WERI-Rb-1 (cell line): Measurements from ENCODE around the gene MAPT.

ENCODE experiments used
- DNase-seq: peaks from one replicate; pipeline ENCODE4 v3.0.0-alpha.2; 2020
- H3K27ac ChIP-seq: fragments of 250-450 bp; sonication (Bioruptor Pico); 2 replicates; pipeline ENCODE4 v1.5.1; 2020; ENCODE audit warnings: mild to moderate bottlenecking, moderate library complexity
- H3K27me3 ChIP-seq: fragments of 250-450 bp; sonication (Bioruptor Pico); 2 replicates; pipeline ENCODE4 v1.5.1; 2021; ENCODE audit warnings: mild to moderate bottlenecking, low read depth, moderate library complexity; ENCODE audit not compliant: insufficient read depth, severe bottlenecking
- H3K36me3 ChIP-seq: fragments of 250-450 bp; sonication (Bioruptor Pico); 2 replicates; pipeline ENCODE4 v1.5.1; 2020; ENCODE audit warnings: mild to moderate bottlenecking, moderate library complexity
- H3K4me3 ChIP-seq: 2 replicates; pipeline ENCODE4 v1.5.1; 2011; ENCODE audit warnings: low read depth, mild to moderate bottlenecking, control low read depth, low read length
- H3K9me3 ChIP-seq: fragments of 250-450 bp; sonication (Bioruptor Pico); 2 replicates; pipeline ENCODE4 v1.5.1; 2021; ENCODE audit warnings: mild to moderate bottlenecking, moderate library complexity; ENCODE audit not compliant: severe bottlenecking
- TF ChIP-seq, protein P1 (sequence below): IDR thresholded peaks from 2 replicates; pipeline ENCODE4 v1.5.1; 2011; ENCODE audit warnings: low read depth, mild to moderate bottlenecking, control low read depth, inconsistent platforms, low read length

Gene MAPT

DNA sequence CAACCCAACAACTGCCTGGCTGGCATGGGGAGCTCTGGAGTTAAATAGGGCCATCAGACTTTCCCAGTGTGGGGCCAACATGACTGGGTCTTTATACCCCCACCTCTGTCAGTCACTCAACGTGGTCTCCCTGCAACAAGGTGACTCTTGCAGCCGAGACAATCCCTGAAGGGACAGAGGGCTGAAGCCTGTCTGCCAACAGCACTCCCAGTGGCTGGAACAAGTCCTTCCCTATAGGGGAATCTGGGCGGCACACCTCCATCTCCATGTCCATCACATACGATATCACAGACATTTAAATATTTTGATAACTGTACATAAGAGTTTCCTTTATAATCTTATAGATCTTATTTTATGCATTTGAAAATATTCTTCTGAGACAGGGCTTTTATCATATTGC lies 4.8 kb upstream of the MAPT start:
- Histone ChIP-seq H3K9me3 (peaks cover 1% of the 10 kb centered on the region), H3K27ac (no peak overlapping the region), H3K4me3 (no peak overlapping the region), H3K27me3 (no peaks in the 10 kb centered on the region), H3K36me3 (no peaks in the 10 kb centered on the region; the same call in 1 of the 2 replicates)
- TF ChIP-seq, protein P1, sequence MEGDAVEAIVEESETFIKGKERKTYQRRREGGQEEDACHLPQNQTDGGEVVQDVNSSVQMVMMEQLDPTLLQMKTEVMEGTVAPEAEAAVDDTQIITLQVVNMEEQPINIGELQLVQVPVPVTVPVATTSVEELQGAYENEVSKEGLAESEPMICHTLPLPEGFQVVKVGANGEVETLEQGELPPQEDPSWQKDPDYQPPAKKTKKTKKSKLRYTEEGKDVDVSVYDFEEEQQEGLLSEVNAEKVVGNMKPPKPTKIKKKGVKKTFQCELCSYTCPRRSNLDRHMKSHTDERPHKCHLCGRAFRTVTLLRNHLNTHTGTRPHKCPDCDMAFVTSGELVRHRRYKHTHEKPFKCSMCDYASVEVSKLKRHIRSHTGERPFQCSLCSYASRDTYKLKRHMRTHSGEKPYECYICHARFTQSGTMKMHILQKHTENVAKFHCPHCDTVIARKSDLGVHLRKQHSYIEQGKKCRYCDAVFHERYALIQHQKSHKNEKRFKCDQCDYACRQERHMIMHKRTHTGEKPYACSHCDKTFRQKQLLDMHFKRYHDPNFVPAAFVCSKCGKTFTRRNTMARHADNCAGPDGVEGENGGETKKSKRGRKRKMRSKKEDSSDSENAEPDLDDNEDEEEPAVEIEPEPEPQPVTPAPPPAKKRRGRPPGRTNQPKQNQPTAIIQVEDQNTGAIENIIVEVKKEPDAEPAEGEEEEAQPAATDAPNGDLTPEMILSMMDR: peak; percentile 73
- DNase-seq: peak; percentile 41

DNA sequence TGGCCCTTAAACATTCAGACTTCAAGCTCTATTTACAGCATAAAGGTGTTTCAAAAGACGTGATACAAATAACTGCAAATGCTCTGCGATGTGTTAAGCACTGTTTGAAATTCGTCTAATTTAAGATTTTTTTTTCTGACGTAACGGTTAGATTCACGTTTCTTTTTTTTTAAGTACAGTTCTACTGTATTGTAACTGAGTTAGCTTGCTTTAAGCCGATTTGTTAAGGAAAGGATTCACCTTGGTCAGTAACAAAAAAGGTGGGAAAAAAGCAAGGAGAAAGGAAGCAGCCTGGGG lies 681 bp upstream of the MAPT start:
- DNase-seq: no peak
- Histone ChIP-seq H3K4me3 (peak overlapping the region; percentile 42), H3K27ac (peak overlapping the region; percentile 85), H3K9me3 (no peaks in the 10 kb centered on the region), H3K36me3 (no peaks in the 10 kb centered on the region; the same call in 1 of the 2 replicates), H3K27me3 (peaks cover 3% of the 10 kb centered on the region)
- TF ChIP-seq, protein P1: no peak

DNA sequence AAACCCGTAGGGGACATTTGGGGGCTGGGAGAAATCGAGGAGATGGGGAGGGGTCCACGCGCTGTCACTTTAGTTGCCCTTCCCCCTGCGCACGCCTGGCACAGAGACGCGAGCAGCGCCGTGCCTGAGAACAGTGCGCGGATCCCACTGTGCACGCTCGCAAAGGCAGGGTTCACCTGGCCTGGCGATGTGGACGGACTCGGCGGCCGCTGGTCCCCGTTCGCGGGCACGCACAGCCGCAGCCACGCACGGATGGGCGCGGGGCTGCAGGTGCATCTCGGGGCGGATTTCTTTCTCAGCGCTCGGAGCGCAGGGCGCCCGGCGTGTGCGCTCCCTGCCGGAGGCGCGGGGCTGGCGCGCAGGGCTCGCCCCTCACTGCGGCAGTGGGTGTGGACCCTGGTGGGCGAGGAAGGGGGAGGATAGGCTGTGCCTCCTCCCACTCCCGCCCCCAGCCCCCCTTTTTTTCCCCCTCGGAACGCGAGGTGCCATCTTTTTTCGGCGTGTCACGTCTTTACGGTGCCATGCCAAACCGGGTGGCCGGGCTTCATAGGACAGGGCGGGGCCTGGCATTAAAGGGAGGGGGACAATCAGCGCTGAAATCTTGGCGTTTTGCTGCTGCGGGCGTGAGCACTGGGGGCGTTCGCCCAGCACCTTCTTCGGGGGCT lies 1.1 kb downstream of the MAPT start:
- no peaks in the 10 kb centered on the region for H3K9me3 ChIP-seq
- TF ChIP-seq, protein P1: peak; percentile 56
- H3K27me3 ChIP-seq: peaks cover 3% of the 10 kb centered on the region
- peak overlapping the region; percentile 92 for H3K4me3 ChIP-seq
- H3K36me3 ChIP-seq: no peaks in the 10 kb centered on the region; the same call in 1 of the 2 replicates
- DNase-seq: peak; percentile 55
- H3K27ac ChIP-seq: no peak overlapping the region

DNA sequence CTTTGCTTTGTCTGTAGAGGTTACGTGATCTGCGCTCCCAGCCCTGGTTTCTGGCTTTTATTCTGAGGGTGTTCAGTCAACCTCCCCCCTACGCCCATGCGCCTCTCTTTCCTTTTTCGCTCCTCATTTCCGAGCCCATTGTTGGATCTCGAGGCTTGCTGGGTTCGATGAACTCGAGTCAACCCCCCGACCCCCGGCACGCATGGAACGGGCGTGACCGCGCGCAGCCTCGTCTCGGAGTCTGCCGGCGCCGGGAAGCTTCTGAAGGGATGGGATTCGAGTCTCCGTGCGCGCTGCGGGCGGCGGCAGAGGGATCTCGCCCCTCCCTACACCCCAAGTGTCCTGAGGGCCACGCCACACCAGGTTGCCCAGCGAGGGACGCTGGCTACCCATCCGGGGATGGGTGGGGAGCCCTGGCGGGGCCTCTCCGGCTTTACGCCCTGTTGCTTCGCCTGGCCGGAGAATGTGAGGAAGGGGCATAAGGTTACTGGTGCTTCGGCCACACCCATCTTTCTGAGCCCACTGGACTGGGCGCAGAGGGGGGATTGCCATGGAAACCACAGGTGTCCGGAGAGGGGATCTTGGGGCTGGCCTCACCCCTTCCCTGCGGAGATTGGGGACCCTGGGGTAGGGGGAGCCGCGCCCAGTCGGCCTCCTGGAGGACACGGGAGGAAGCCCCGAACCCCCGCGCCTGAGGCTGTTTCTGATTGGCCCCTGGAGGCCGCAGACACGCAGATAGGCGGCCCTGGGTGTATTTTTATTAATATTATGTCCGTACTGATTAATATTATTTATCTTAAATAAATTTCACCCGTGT lies 1.8 kb downstream of the MAPT start:
- H3K36me3 ChIP-seq: no peaks in the 10 kb centered on the region; the same call in 1 of the 2 replicates
- no peaks in the 10 kb centered on the region for H3K9me3 ChIP-seq
- TF ChIP-seq, protein P1: no peak
- H3K4me3 ChIP-seq: peak overlapping the region; percentile 92
- DNase-seq: no peak
- no peak overlapping the region for H3K27ac ChIP-seq
- H3K27me3 ChIP-seq: peaks cover 3% of the 10 kb centered on the region

DNA sequence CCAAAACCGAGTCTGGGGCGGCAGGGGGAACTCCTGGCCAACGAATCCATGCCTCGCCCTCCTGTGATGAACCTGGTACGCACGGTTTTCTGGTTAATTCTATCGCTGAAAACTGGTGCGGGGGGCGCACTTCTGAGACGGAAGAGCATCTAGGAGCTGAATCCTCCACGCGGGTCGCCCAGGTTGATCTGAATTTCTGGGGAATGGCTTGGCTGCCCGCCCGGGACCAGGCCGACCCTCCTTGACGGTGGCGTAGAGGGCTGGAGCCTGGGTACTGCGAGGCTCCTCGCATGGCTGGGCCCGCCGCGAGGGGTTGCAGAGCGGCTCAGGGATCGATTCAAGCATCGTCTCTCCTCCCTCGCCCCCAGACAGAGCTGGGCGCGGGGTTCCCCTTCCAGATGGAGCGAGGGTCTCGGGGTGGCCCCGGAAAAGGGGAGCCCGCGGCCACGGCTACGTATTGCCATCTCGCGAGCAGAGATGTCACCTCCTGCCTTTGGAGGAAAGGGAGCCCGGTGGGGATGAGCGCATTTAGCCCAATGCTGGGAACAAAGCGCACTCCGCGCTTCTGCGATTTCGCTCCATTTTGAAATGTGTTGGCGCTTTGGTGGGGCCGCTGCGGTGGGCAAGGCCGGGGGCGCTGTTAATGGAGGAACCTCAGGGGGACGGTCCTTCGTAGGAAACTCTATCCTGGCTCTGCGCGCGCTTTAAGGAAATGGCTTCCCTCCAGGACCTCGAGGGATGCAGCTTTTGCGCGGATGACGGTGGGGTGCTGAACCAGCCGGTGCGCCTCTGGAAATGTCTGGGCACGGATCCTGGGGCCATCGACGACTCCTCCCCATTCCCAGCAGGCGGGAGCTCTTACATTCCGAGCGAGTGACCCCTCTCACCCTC lies 2.7 kb downstream of the MAPT start:
- peaks cover 3% of the 10 kb centered on the region for H3K27me3 ChIP-seq

More for the DNA sequence above, 2.7 kb downstream of the MAPT start:
- no peak overlapping the region for H3K4me3 ChIP-seq
- DNase-seq: no peak
- no peak overlapping the region for H3K27ac ChIP-seq
- TF ChIP-seq, protein P1: no peak
- H3K36me3 ChIP-seq: no peaks in the 10 kb centered on the region; the same call in 1 of the 2 replicates
- H3K9me3 ChIP-seq: no peaks in the 10 kb centered on the region
